Measurements from ENCODE around the gene TINAGL1.

TINAGL1 gene

DNA sequence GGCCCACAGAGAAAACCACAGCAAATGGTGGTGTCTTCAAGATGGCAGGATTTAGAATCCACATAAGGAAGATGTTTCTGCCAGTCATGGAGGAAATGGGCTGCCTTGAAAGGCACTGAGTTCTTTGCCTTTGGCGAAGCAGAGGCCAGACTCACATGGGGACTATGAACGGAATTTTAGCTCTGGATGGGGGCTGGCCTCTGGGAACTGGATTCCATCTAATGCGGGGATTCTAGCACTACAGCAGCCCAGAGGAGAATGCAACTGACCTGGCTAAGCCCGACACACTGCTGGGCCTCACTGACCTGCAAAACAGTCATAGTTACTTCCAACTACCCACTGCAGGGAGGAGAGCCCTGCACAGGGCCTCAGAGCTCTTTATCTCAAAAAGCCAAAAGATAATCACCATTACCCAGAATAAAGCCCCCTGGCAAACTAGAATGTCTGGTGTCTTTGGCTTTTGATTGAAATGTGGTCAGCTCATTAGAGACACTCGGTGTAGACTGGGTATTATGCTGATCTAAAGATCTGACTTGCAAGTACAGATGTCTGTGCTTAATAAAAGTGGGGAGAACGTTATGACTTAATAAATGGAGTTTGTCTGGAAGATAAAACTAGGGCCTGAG is 52.7 kb downstream of the TINAGL1 start:
- DNase-seq, result no peak

DNA sequence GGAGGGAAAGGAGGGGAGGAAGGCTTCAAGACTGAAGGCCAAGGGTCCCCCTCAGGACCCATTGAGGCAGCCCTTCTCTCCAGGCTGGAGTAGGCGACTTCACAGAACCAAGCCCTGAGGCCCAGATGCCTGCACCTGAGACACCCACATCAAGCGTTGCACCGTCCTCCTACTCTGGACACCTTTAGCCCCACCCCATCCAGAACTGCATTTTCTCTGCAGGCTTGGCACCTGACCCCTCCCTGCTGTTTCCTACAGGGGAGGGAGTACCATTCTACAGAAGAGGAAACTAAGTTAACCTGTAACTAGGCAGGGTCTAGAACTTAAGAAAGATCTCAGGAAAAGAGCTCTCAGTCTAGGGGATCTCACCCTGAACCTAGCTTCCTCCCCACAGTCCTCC is 56.3 kb downstream of the TINAGL1 start:
- DNase-seq, result no peak

- DNase-seq, result no peak
Observed at GRCh38 chr1:31633117-31633516, 56.8 kb downstream of the TINAGL1 start.
